Body of pancreas (tissue), 4 donors: ENCODE measurements around the gene F10. TPM values are rescaled to one million over a fixed set of nuclear protein-coding genes. Genes with fewer than 3 reads are reported as not detected.

Experiments used
- ATAC-seq: fragments of 150-250 bp; one replicate; pipeline ENCODE4 v1.9.1; 2016
- DNase-seq, 4 donors: peaks; one replicate each; pipeline ENCODE4 v3.0.0-alpha.2; 2019
- H3K27ac ChIP-seq, 4 donors: fragments of 200-600 bp; sonication (generic); 1 replicate in 3 of 4; 2 replicates in 1 of 4; pipeline versions ENCODE4 v1.5.1 to v1.6.1; 2016 to 2019; ENCODE audit warnings: mild to moderate bottlenecking in 1 of 4, mixed read lengths in 1 of 4, moderate library complexity in 1 of 4
- H3K27me3 ChIP-seq, 2 donors: fragments of 200-600 bp; sonication (generic); one replicate each; pipeline ENCODE4 v1.6.0; 2016; ENCODE audit warnings: mild to moderate bottlenecking in 1 of 2
- H3K36me3 ChIP-seq, 2 donors: fragments of 200-600 bp; sonication (generic); replicated peaks in 1 of 2; 2 replicates each; pipeline ENCODE4 v1.5.1; 2016; ENCODE audit warnings: low read depth in 2 of 2; ENCODE audit not compliant: insufficient read depth in 1 of 2
- H3K4me1 ChIP-seq: fragments of 200-600 bp; sonication (generic); one replicate; pipeline ENCODE4 v1.6.0; 2016
- H3K4me3 ChIP-seq, 2 donors: fragments of 200-600 bp; sonication (generic); 1 replicate in 1 of 2; 2 replicates in 1 of 2; pipeline ENCODE4 v1.5.1; 2016 to 2019
- H3K9me3 ChIP-seq, 3 donors: fragments of 200-600 bp; sonication (generic); 1 replicate in 2 of 3; 2 replicates in 1 of 3; pipeline ENCODE4 v1.5.1; 2016
- POLR2A ChIP-seq, 3 donors: fragments of 450-650 bp; IDR thresholded peaks; one replicate each; pipeline ENCODE4 v1.6.1; 2016; ENCODE audit warnings: antibody characterized with exemption in 3 of 3, mild to moderate bottlenecking in 2 of 3
- WGBS, 2 donors: methylation state at CpG; one replicate each; pipeline ENCODE4 v1.1.5; 2017; 5-methylcytosine and 5-hydroxymethylcytosine counted together
- intact Hi-C: fragments of 100-400 bp; cut with DNase I; formaldehyde crosslinking; loops from one replicate; pipeline ENCODE4 v1.15.1; 2023
- total RNA-seq, 2 donors: library from RNA; depleted of rRNA; stranded (reverse); fragments of >200 nt; gene quantifications; one replicate each; pipeline ENCODE4 v1.1.0, GENCODE V29; 2016
- TF ChIP-seq, protein P1 (sequence below), 7 experiments: fragments of 450-650 bp in 4 of 7; fragments of 200-600 bp in 3 of 7; sonication (generic) in 3 of 7; IDR thresholded peaks; one replicate each; pipeline ENCODE4 v1.5.1; 2016 to 2019; ENCODE audit warnings: antibody characterized with exemption in 7 of 7

The F10 gene
- total RNA-seq, 2 donors from 2014 or later = 2.3 to 6.7 TPM

GRCh38 chr13:113095146-113096051, 27.2 kb upstream of the F10 start:
- no peak for DNase-seq
- no peak overlapping the region for H3K4me3 ChIP-seq
- no peak for ATAC-seq
- no peak overlapping the region for H3K27ac ChIP-seq
- intact Hi-C loops = no loop called here
- H3K9me3 ChIP-seq = no peaks in the 10 kb centered on the region
- TF ChIP-seq POLR2A (IDR thresholded peaks at IDR 0.05) = no peak
- TF ChIP-seq, protein P1, sequence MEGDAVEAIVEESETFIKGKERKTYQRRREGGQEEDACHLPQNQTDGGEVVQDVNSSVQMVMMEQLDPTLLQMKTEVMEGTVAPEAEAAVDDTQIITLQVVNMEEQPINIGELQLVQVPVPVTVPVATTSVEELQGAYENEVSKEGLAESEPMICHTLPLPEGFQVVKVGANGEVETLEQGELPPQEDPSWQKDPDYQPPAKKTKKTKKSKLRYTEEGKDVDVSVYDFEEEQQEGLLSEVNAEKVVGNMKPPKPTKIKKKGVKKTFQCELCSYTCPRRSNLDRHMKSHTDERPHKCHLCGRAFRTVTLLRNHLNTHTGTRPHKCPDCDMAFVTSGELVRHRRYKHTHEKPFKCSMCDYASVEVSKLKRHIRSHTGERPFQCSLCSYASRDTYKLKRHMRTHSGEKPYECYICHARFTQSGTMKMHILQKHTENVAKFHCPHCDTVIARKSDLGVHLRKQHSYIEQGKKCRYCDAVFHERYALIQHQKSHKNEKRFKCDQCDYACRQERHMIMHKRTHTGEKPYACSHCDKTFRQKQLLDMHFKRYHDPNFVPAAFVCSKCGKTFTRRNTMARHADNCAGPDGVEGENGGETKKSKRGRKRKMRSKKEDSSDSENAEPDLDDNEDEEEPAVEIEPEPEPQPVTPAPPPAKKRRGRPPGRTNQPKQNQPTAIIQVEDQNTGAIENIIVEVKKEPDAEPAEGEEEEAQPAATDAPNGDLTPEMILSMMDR (IDR thresholded peaks at IDR 0.05) = no peak
- no peaks in the 10 kb centered on the region for H3K36me3 ChIP-seq
- no peaks in the 10 kb centered on the region for H3K27me3 ChIP-seq
- WGBS, 2 donors = 89 to 94% methylated on average over 17 to 25 of the region's 25 CpGs
- H3K4me1 ChIP-seq = no peaks in the 10 kb centered on the region

DNA sequence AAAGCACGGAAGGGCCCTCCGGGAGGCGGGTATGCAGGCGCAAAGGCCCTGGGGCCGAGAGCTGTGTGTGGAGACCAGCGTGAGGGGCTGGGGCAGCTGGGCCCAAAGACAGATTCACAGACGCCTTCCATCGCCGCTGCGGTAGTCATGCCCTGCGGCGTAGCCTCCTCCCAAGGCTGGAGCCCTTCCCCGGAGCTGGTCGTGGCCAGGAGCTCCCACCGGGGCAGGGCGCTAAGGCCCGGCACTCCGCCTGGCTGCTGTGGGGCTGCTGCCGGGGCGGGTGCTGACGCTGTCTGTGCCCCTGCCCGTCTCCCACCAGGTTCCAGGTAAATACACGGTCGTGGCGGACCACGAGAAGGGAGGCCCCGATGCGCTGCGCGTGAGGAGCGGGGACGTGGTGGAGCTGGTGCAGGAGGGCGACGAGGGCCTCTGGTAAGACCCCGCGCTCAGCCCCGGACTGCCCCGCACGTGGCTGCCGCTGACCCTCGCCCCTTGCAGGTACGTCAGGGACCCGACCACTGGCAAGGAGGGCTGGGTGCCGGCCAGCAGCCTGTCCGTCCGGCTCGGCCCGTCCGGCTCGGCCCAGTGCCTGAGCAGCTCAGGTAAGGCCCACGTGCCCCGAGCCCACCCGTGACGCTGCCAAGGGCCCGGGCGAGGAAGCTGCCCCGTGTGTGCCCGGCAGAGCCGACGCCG, 26.4 kb upstream of the F10 start:
- Histone ChIP-seq H3K9me3 (no peaks in the 10 kb centered on the region), H3K27ac (no peak overlapping the region), H3K4me3 (no peak overlapping the region), H3K27me3 (no peaks in the 10 kb centered on the region), H3K4me1 (no peaks in the 10 kb centered on the region), H3K36me3 (no peaks in the 10 kb centered on the region)
- ATAC-seq = no peak
- WGBS, 2 donors = 93 to 95% methylated on average over 19 to 53 of the region's 61 CpGs
- intact Hi-C loops = no loop called here
- TF ChIP-seq, protein P1 (IDR thresholded peaks at IDR 0.05) = no peak
- no peak for TF ChIP-seq POLR2A (IDR thresholded peaks at IDR 0.05)
- DNase-seq = no peak

DNA sequence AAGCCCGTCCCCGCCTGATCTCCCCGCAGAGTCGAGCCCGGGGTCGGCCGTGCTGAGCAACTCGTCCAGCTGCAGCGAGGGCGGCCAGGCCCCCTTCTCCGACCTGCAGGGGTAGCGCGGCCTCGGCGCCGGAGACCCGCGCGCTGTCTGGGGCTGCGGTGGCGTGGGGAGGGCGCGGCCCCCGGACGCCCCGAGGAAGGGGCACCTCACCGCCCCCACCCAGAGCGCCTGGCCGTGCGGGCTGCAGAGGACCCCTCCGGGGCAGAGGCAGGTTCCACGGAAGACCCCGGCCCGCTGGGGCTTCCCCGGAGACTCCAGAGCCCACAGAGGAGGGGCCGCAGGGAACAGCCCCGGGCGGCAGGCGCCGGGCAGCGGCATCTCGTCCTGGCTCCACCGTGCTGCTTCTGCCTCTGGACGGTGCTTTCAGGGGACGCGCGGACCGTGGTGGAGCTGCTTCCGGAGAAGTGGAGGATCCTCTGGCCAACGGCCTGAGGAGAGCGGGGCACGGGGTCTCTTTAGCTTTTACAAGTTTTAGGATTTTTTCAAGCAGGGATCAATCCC, 25.8 kb upstream of the F10 start:
- Histone ChIP-seq H3K9me3 (no peaks in the 10 kb centered on the region), H3K27ac (no peak overlapping the region), H3K36me3 (no peaks in the 10 kb centered on the region), H3K4me3 (no peak overlapping the region), H3K27me3 (no peaks in the 10 kb centered on the region), H3K4me1 (no peaks in the 10 kb centered on the region)
- DNase-seq (no peak), ATAC-seq (no peak)
- intact Hi-C loops = no loop called here
- WGBS, 2 donors = 92 to 98% methylated on average over 15 to 51 of the region's 52 CpGs
- no peak for TF ChIP-seq POLR2A (IDR thresholded peaks at IDR 0.05)
- TF ChIP-seq, protein P1 (IDR thresholded peaks at IDR 0.05) = no peak

DNA sequence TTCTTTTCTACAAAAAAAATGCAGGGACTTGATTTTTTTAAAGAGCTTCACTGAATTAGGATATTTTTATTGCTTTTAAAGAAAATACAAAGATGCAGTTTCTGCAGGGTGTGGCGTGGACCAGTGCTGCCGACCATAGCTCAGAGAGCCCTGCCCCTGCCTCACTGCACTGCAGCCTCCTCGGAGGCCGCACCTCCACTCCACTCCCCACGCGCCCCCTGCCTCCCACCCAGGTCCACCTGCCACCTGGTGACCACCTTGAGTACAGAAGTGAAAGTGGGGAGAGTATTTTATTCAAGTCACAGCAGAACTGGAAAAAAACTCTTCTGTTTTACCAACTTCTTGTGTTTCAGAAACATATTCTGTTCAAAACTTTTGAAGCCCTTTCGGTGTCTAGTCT, 24.9 kb upstream of the F10 start:
- Histone ChIP-seq H3K27ac (no peak overlapping the region), H3K36me3 (no peaks in the 10 kb centered on the region), H3K4me3 (no peak overlapping the region), H3K9me3 (no peaks in the 10 kb centered on the region), H3K4me1 (no peaks in the 10 kb centered on the region), H3K27me3 (no peaks in the 10 kb centered on the region)
- DNase-seq (no peak), ATAC-seq (no peak)
- TF ChIP-seq POLR2A (IDR thresholded peaks at IDR 0.05) = no peak
- intact Hi-C loops = no loop called here
- WGBS, 2 donors = 89 to 94% methylated on average over 7 of the region's 7 CpGs

GRCh38 chr13:113098162-113098732, 24.4 kb upstream of the F10 start:
- TF ChIP-seq, protein P1 (IDR thresholded peaks at IDR 0.05) = no peak
- no peak for TF ChIP-seq POLR2A (IDR thresholded peaks at IDR 0.05)
- H3K4me3 ChIP-seq = no peak overlapping the region
- no peaks in the 10 kb centered on the region for H3K27me3 ChIP-seq
- DNase-seq (no peak), ATAC-seq (no peak)
- no peaks in the 10 kb centered on the region for H3K4me1 ChIP-seq
- H3K36me3 ChIP-seq = no peaks in the 10 kb centered on the region
- intact Hi-C loops = no loop called here
- no peak overlapping the region for H3K27ac ChIP-seq
- 85 to 88% methylated on average over 30 of the region's 30 CpGs for WGBS, 2 donors
- no peaks in the 10 kb centered on the region for H3K9me3 ChIP-seq
